H1 (cell line): ENCODE data around the gene NUMB. TPM values are rescaled to one million over a fixed set of nuclear protein-coding genes. Genes with fewer than 3 reads are reported as not detected.

ENCODE experiments used
- CREB1 ChIP-seq: IDR thresholded peaks from 2 replicates; pipeline ENCODE4 v1.6.1; 2012; ENCODE audit warnings: inconsistent platforms
- KDM1A ChIP-seq: fragments of 200-600, 300-600 bp; sonication (generic); IDR thresholded peaks from 2 replicates; pipeline ENCODE4 v1.7.1; 2016; ENCODE audit warnings: mild to moderate bottlenecking, low read length, borderline replicate concordance
- KDM4A ChIP-seq: IDR thresholded peaks from one replicate; pipeline ENCODE4 v1.7.1; 2012; ENCODE audit warnings: low read depth, mild to moderate bottlenecking, moderate library complexity, low read length, inconsistent platforms; ENCODE audit not compliant: severe bottlenecking
- RAD21 ChIP-seq, 2 experiments: IDR thresholded peaks in 1 of 2; conservative IDR thresholded peaks in 1 of 2; 2 replicates each; pipeline ENCODE4 v1.6.1; 2011; ENCODE audit warnings: low read depth in 2 of 2, low read length in 2 of 2, improper control_type of control experiment in 1 of 2, inconsistent platforms in 1 of 2, mild to moderate bottlenecking in 1 of 2, moderate library complexity in 1 of 2
- RBBP5 ChIP-seq: IDR thresholded peaks from 2 replicates; pipeline ENCODE4 v1.7.1; 2012; ENCODE audit warnings: low read depth, mild to moderate bottlenecking, inconsistent platforms, low read length, moderate library complexity, borderline replicate concordance
- SAP30 ChIP-seq: fragments of 300-600 bp; sonication (generic); IDR thresholded peaks from 2 replicates; pipeline ENCODE4 v1.7.1; 2012; ENCODE audit warnings: low read length, moderate library complexity, mild to moderate bottlenecking, inconsistent platforms; ENCODE audit not compliant: insufficient read depth, insufficient replicate concordance
- SP4 ChIP-seq: IDR thresholded peaks from 2 replicates; pipeline ENCODE4 v1.6.1; 2012; ENCODE audit warnings: low read length, inconsistent platforms
- polyA plus RNA-seq, 7 experiments: library from polyadenylated mRNA; depleted of rRNA in 3 of 7; stranded (reverse) in 5 of 7; unstranded in 2 of 7; fragments of >200 nt in 5 of 7; fragments of 200-250 nt in 2 of 7; gene quantifications; 1 replicate in 5 of 7; 2 replicates in 1 of 7; 4 replicates in 1 of 7; pipeline versions ENCODE4 v1.2.1 to v1.2.3, GENCODE V29; 2011 to 2013; ENCODE audit warnings: missing spikeins in 2 of 7, mixed read lengths in 2 of 7
- total RNA-seq: library from RNA; stranded (reverse); fragmentation: NEBNext Ultra II Directional; extraction: Animal tissue kit (Norgen Biotek cat#: 25700); gene quantifications from 2 replicates; pipeline ENCODE4 v1.2.1, GENCODE V29; 2021
- TF ChIP-seq, protein P1 (sequence below): IDR thresholded peaks from 2 replicates; pipeline ENCODE4 v1.6.1; 2012; ENCODE audit warnings: low read length, inconsistent platforms
- TF ChIP-seq, protein P2 (sequence below), 3 experiments: IDR thresholded peaks; 1 replicate in 2 of 3; 2 replicates in 1 of 3; pipeline versions ENCODE4 v1.5.1 to v1.6.1; 2011; ENCODE audit warnings: low read length in 3 of 3, mild to moderate bottlenecking in 3 of 3, inconsistent platforms in 2 of 3, low read depth in 1 of 3, moderate library complexity in 1 of 3; ENCODE audit not compliant: insufficient read depth in 1 of 3; ENCODE audit errors: control extremely low read depth in 1 of 3

Gene NUMB
- total and polyA plus RNA-seq, 2 of the 8 experiments (the other 6 are each of a cell fraction or from before 2014, with no cell fraction given): 54.3 to 78.1 TPM

GRCh38 chr14:73460691-73461127 is 2.4 kb upstream of the NUMB start (continued):
- TF ChIP-seq, protein P1, sequence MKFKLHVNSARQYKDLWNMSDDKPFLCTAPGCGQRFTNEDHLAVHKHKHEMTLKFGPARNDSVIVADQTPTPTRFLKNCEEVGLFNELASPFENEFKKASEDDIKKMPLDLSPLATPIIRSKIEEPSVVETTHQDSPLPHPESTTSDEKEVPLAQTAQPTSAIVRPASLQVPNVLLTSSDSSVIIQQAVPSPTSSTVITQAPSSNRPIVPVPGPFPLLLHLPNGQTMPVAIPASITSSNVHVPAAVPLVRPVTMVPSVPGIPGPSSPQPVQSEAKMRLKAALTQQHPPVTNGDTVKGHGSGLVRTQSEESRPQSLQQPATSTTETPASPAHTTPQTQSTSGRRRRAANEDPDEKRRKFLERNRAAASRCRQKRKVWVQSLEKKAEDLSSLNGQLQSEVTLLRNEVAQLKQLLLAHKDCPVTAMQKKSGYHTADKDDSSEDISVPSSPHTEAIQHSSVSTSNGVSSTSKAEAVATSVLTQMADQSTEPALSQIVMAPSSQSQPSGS: no peak
- TF ChIP-seq CREB1: no peak
- no peak for TF ChIP-seq KDM1A
- no peak for TF ChIP-seq RBBP5
- no peak for TF ChIP-seq SP4
- no peak for TF ChIP-seq RAD21 (IDR thresholded peaks at IDR 0.05 in 1 of 2, conservative IDR thresholded peaks at IDR 0.05 in 1 of 2; ENCODE audit: low read depth in 2 of 2, low read length in 2 of 2)
- no peak for TF ChIP-seq KDM4A
- no peak for TF ChIP-seq SAP30
- TF ChIP-seq, protein P2, sequence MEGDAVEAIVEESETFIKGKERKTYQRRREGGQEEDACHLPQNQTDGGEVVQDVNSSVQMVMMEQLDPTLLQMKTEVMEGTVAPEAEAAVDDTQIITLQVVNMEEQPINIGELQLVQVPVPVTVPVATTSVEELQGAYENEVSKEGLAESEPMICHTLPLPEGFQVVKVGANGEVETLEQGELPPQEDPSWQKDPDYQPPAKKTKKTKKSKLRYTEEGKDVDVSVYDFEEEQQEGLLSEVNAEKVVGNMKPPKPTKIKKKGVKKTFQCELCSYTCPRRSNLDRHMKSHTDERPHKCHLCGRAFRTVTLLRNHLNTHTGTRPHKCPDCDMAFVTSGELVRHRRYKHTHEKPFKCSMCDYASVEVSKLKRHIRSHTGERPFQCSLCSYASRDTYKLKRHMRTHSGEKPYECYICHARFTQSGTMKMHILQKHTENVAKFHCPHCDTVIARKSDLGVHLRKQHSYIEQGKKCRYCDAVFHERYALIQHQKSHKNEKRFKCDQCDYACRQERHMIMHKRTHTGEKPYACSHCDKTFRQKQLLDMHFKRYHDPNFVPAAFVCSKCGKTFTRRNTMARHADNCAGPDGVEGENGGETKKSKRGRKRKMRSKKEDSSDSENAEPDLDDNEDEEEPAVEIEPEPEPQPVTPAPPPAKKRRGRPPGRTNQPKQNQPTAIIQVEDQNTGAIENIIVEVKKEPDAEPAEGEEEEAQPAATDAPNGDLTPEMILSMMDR (IDR thresholded peaks at IDR 0.05; ENCODE audit: control extremely low read depth in 1 of 3, insufficient read depth in 1 of 3, low read depth in 1 of 3, low read length in 3 of 3): no peak
- TF ChIP-seq, all 59 proteins: peak for 0
